HG02642 (cell line): ENCODE results near the gene AKTIP.
"Not testable (repeated sequence)": the region's sequence is repeated elsewhere in the genome, so short reads cannot be mapped to it uniquely, and the experiment has no call there.

ENCODE experiments used
- ATAC-seq: cut with Tn5 transposase; IDR thresholded peaks from one replicate; pipeline ENCODE4 v1.9.1; 2021; ENCODE audit warnings: mild to moderate bottlenecking; ENCODE audit not compliant: unreplicated experiment, poor library complexity

The AKTIP gene

DNA sequence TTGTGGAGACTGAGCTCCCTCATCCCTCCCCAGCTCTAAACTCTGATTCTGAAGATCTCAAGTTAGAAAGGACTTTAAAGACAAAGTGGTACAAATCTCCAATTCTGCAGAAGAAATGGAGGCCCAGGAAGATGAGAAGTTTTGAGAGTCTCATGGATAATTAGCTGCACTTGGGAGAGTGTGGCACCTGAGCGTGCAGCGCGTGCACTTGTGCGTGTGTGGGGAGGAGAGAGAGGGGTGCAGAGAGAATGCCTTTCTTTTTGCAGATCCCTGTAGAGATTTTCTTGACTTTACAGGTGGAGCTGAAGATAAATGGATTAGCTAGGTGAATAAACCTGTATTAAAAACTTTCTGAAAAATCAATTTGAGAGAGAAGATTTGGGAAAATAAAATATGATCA is 14.8 kb upstream of the AKTIP start:
- ATAC-seq, result no peak

DNA sequence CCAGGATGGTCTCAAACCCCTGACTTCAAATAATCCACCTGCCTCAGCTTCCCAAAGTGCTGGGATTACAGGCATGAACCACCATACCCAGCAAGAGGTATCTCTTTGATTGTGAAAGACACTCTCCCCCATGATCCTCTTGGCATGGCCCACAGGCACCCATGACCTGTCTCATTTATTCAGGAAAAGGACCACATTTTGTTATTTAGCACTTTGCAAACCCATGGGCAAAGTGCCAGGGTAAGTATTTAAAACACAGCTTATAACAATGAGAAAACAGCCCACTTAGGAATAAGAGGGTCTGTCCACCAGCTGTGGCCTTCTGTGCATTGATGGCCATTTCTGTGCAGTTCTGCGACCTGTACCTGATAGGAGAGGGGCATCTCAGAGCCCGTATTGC is 12.8 kb upstream of the AKTIP start:
- ATAC-seq, result no peak

DNA sequence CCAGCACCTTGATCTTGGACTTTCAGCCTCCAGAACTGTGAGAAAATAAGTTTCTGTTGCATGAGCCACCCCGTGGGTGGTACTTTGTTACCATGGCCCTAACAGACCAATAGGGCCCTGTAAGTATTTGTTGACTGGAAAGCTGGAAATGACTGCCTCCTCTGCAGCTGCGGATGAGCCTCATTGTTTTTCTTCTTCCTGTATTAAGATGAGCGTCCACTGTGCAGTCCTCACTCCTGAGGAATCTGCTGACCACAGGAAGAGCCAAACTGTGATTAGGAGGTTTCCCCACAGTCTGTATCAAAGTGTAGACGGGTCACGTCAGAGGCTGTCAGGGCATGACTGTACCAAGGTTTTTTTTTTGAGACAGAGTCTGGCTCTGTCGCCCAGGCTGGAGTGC is 12.2 kb upstream of the AKTIP start:
- ATAC-seq, result no peak

DNA sequence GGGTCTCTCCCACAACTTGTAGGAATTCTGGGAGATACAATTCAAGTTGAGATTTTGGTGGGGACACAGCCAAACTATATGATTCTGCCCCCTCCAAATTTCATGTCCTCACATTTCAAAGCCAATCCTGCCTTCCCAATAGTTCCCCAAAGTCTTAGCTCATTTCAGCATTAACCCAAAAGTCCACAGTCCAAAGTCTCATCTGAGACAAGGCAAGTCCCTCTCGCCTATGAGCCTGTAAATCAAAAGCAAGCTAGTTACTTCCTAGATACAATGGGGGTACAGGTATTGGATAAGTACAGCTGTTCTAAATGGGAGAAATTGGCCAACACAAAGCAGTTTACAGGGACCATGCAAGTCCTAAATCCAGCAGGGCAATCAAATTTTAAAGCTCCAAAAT is 9.8 kb upstream of the AKTIP start:
- ATAC-seq, result not testable (repeated sequence)

DNA sequence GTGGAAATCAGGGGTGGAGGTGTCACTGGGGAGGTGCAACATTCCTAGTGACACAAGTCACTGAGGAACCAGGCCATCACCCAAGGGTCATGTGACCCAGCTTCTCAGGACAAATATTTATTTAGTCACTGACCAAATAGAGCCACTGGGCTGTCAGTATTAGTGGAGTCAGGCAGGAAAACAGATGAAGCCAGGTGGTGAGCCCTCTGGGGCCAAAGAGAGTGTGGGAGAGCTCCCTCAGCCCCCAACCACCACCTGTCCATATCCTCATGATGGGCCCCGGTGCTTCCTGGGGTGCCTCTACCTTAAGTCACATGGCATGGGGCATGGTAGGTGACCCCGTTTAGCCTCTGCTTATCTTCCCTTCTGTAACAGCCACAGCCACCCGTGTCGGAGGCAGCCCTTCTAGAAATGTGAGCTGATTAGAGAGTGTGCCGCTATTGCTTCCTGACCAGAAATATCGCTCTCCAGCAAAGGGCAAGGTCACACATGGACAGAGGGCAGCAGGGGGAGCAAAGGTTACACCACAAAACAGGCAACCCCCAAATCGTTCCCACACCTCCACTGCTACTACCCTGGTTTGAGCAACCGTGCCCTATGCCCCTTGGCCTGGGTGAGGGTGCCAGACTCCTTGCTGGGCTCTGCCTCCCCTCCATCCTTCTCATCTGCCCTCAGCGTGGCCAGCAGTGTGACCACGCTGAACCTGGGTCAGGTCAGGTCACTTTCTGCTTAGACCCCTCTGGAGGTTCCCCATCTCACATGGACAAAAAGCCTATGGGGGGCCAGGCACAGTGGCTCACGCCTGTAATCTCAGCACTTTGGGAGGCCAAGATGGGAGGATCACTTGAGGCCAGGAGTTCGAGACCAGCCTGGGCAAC is 8.6 kb upstream of the AKTIP start:
- no peak for ATAC-seq

DNA sequence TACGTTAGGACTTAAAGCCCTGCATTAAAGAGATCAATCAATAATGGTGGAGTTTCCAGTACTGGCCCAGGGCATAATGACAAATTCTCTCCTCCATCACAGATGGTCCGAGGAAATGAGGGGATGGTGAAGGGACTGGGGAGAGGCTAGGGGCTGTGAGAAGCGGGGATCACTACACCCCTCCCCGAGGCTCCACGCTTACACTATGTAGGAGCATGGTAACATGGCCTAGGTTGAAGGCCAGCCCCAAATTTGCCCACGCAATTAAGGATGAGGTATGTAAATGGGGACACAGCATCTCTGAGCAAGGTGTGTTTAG is 8.0 kb upstream of the AKTIP start:
- ATAC-seq, result no peak

DNA sequence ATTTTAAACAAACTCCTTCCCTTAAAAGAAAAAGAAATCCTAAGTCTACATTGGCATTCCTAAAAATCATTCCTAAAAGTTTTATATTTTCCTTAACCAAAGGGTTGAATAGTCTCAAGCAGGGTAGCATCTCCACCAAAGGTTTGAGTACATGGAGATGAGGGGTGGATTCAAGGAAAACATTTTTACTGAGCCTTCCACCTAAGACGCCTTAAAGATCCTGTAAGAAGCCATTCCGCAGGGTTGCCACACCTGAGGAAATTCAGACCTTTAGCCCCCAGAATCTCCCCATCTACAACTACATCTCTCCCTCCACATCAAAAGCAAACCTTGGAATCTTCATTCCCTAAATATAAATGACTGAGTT is 7.7 kb upstream of the AKTIP start:
- no peak for ATAC-seq

DNA sequence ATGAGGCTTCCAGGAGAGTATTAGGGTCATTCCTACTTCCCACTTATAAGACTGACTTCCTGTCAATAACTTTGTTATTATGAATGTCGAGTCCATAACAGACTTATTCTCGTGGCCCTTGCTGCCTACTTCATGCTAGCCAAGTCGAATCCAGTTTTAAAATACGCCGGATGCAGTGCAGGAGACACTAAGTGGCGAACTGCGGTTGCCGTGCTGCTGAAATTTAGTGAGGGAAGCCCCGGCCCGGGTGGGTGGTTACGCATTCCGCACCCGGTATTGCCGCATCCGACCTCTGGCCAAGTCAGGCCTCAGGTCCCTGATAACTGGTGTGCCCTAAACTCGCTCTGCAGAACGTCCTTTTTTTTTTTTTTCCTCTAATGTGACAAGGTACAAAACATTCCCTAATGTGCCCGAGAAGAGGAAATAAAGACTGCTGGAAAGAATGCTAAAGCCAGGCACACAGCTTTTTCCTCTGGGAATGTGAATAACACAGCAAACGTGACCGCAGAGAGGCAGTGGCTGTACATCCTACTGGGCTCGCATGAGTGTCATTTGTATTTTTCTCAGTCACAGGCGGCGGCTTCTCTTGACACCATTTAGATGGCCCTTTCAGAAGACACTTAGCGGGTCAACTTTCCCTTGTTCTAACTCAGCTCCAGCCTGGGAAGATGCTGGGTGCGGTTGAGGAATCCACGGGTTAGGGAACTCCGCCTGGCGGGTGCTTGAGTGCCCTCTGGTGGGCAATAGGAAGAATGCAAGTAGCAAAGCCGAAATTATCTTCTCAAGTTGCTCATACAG is 7.1 kb upstream of the AKTIP start:
- ATAC-seq, result peak; percentile 75

DNA sequence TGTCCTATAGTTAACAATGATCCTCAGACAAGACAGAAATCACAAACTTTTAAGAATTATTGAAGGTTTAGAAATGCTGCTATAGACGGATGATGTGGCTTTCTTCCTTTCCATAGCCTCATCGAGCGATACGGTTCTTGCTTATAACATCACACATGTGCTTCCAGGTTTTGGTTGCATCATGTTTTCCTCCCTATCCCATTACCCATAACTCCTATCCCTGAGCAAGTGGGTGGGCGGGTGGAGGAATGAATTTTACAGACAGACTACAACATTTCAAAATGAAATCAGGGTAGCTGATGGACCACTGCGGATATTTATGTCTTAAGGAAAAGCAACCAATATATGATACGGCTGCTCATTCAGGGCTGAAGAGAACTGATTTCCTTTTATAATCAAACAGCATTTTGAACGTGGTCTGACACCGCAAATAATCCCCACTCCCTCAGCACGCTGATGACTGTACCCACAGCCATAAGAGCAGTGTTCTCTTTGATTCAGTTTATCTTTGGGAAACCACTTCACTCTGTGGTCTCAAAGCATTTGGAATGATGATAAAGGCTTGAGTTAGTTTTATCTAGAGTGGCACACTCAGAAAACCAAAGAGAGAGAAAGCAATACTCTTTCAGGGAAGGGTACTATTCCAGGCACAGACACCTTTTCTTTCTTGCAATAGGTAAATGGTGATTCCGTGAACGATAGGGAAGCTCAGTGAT is 4.6 kb upstream of the AKTIP start:
- no peak for ATAC-seq

DNA sequence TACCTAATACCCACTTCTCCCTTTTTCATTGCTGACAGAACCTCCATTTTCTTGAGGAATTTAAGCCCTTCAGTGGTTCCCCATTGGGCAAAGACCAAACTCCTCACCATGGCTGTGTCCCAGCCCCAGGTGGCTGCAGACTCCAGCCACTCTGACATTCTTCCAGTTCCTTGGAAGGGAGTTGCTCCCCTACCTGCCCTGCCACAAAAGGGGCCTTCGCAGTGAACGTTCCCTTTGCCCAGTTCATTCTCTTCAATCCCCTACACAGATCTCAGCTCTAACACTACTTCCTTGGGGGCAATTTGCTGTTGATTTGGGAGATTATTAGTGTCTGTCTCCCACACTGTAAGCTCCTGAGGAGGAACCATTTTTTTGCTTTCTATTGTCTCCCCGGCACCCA is 3.2 kb upstream of the AKTIP start:
- ATAC-seq, result no peak

DNA sequence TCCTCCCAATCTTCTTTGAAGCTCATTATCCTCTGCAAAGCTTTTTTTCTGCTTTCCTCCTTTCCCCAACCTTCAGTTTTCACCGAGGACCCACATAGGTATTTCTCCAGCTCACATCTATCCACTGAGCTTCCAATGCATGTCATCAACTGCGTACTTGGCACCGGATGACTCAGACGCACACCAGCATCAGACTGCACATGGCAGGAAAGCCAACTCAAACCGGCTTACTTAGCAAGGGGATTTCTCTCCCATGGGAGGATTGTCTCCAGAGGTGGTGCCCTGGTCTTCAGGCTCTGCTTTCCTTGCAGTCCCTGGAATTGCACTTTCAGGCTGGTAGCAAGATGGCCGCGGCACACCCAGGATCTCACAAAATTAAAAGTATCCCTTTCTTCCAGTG is 1.7 kb upstream of the AKTIP start:
- ATAC-seq, result no peak

DNA sequence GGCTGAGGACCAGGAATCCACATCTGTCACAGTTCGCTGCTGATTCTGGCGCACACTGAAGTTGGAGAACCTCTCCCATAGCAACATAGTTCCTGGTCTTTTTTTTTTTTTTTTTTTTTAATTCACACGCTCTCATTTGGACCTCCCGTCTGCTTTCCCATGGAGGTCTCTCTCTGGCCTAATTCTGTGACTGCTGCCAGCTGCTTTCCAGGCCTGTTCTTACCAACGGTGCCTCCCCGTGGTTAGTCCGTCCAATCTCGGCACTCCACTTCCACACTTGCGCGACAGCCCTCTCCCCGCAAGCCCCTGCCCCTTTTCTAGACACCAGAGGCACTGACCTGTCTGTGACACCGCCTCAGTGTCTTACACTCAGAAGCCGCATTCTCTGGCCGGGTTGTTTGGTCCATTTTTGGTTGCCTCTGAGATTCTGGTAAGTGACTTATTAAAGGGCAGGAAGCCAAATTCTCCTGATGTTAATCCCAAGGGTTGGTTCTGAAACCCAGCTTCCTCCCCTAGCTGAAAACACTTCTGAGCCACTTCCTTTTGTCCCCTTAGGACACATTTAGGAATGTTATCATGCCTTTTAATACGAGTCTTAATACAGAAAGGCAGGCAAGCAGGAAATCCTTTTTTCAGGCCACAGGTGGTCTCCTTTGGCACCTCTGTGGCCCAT is 1.1 kb upstream of the AKTIP start:
- no peak for ATAC-seq

DNA sequence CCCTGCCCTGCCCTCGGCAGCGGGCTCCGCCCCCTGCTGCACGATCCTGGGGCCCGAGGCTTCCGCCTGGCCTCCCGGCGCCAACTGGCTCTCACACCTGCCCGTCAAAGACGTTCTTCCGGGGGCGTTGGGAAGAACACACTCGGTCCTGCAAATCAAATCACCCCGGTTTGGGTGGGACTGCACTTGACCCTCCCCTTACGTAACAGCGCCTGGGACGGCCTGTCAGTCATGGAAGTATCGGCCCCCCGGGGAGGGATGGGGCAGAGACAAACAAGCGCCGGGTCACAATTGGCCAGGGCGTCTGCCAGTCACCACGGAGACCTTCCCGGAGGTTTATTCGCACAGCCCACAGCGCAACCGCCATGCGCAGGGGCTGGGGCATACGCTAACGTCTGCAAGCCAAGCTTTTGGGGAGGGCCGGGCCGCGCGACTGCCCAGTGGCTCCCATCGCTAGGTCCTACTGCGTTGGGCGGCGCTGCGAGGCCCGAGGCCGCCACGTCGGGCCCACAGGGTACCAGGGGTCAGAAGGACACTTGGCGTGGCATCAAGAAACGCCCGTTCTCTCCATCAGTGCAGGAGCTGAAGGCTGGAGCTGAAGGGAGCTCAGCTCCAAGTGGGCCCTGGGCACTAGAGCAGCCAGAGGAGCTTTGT is 388 bp upstream of the AKTIP start:
- ATAC-seq, result peak; percentile 97

DNA sequence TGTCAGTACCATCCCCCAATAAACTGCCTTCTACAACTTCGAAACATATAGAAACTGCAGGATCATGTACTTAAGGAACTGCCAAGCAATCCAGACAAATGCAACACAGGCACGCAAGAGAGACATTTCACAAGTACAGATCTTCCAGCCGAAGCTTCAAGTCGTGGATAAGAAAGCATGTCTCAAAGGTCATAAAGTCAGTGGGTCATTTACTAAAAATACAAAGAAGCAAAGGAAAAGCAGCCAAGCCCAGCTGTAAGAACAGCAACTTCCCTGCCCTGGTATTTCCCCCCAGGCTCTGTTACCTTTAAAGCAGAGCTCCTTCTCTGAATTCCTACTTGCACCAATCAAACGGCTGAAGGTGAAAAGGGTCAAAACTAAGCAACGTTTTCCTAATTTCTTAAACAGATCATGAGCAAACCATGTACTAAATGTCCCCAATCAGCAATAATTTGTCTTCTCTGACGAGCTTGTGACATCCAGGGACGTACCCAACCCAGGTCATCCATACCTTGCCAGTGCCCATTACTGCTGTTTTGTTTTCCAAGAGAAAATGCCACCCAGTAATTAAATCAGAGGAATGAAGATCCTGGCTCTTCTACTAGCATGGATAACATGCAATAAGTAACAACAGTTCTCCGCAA is 1.7 kb downstream of the AKTIP start:
- no peak for ATAC-seq

DNA sequence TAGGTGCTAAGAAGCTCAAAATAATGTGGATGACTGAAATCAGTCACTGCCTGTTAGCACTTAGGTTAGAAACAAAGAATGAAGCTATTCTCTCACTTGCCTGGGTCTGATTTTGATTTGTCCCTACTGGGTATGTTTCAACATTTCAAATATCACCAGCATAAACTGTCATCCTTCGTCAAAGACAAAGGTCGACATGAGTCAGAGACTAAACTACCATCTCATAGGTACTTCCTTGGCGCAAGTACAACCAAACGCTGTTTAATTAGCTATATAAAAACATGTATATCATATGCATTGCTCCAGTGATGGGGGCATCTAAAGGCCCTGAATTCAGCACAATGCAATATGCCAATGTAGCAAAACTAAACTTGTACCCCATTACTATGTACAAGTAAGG is 4.0 kb downstream of the AKTIP start:
- no peak for ATAC-seq

DNA sequence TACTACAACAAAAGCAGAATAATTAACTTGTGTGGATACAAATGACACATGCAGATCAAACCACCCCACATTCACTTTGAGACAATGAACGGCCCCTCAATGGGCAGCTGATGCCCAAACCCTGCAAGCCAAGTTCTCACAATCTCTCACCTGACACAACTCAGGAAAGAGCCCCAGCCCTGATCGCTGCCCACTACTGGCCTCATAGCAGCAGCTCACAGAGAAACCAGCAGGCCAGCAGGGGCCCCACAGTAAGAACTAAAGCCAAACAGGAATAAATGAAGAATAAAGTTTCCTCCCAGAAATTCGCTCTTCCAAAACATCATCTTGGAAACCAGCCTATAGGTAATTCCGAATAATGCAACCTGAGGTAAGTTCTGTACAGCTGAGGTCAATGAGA is 7.7 kb downstream of the AKTIP start:
- no peak for ATAC-seq

DNA sequence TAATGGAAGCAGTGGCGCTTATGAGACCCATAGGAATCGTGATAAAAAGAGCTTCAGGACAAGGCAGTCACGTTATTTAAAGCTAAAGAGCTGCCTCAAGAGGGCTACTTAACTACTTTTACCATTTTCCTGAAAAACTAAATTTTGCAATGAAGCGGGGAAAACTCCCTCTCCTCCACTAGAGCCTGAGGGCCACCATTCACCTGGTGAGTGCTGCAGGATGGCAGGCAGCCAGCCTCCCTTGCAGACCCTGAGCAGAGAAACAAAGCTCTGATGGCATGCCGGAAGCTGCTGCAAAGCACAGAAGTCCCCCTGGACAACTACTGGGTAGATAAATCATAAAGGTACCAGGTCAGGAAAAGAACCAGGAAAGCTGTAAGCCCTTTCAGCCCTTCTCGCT is 8.4 kb downstream of the AKTIP start:
- ATAC-seq, result no peak

DNA sequence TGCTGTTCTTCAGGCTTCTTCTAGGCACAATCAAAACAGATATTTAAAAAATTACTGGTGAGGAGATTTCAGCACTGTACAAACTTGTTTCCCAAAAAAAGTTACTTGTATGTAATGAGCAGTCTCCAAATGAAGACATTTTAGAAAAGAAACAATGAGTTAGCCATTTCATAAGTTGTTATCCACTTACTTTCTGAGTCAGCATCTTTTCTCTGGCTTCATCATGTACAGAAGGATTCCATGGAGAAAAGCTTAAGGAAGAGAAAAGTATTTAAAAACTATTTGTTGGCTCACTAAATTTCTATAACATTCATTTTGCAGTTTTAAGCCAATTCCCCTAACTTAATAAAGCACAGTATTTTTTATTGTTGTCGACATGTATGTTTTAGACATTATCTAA is 10.5 kb downstream of the AKTIP start:
- ATAC-seq, result no peak

DNA sequence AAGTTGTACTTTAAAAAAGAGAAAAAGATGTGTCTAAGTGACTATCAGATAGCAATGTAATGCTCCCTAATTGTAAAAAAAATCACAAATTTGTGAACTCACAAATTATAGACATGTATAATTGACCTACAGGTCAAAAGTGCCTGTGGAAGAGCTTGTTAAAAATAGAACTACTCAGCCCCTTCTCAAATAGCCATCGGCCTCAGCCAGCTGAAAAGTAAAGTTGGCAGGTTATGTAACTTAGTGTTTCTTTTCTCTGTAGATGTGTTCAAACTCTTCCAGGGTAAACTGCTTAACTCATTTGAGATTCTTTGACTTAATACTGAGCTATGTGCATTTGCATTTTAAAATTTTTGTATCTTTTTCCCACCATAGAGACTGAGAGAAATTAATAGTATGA is 13.3 kb downstream of the AKTIP start:
- no peak for ATAC-seq

DNA sequence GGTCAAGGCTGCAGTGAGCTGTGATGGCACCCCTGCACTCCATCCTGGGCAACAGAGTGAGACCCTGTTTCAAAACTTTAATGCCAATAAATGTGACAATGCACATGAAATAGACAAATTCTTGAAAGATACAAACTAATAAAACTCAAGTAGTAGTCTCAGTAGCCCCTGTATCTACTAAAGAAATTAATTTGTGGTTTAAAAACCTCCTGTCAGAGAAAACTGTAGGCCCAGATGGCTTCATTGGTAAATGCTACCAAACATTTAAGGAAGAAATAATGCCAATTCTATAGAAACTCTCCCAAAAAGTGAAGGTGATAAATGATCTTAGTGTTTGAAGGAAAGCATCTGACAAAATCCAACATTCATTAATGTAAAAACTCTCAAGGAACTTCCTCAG is 16.8 kb downstream of the AKTIP start:
- no peak for ATAC-seq
